HG02623 (cell line): ENCODE results near the gene PIAS2.
"Not testable (repeated sequence)": the region's sequence is repeated elsewhere in the genome, so short reads cannot be mapped to it uniquely, and the experiment has no call there.

ENCODE experiments used
- ATAC-seq: cut with Tn5 transposase; IDR thresholded peaks from one replicate; pipeline ENCODE4 v1.9.1; 2021; ENCODE audit warnings: moderate library complexity; ENCODE audit not compliant: unreplicated experiment

The PIAS2 gene

DNA sequence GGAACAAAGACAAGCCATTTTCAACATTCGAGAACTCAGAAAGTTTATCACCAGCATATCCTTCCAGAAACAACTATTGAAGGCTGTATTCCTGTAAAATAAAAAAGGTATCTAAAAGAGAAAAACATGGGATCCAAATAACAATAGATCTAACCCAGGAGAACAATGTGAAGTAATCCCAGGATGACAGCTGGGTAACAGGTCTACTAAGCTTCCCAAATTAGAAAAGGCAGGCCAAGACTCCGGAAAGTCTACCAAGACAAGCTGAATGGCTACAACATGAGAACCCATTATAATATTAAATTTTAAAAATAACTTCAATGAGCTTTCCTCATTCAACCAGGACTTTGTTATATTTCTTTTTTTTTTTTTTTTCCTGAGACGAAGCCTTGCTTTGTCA, 6.5 kb downstream of the PIAS2 start:
- ATAC-seq = no peak

DNA sequence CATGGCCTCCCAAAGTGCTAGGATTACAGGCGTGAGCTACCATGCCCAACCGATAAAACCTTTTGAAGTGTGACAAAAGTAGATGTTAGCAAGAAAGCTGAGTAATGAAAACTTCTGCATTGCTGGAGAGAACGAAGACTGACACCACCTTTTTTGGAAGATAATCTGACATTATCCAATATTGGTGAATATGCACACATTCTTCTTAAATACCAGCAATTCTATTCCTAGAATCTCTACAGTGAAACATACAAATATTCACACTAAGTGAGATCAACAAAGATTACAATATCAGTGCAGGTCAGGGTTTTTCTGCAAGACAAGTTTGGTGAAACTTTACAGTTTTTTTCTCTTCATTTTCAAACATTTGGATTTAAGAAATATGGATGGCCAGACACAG, 7.8 kb downstream of the PIAS2 start:
- ATAC-seq = no peak

DNA sequence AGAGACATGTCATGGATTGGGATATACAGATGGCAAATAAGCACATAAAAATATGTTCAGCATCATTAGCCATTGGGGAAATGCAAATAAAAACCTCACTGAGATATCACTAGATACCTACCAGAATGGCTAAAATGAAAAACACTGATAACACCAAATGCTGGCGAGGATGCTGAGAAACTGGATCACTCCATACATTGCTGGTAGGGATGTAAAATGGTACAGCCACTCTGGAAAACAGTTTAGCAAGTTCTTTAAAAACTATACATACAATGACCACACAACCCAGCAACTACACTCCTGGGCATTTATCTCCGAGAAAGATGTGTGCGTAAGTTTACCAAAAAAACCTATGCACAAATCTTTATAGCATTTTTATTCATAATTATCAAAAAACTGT, 13.9 kb downstream of the PIAS2 start:
- no peak for ATAC-seq

DNA sequence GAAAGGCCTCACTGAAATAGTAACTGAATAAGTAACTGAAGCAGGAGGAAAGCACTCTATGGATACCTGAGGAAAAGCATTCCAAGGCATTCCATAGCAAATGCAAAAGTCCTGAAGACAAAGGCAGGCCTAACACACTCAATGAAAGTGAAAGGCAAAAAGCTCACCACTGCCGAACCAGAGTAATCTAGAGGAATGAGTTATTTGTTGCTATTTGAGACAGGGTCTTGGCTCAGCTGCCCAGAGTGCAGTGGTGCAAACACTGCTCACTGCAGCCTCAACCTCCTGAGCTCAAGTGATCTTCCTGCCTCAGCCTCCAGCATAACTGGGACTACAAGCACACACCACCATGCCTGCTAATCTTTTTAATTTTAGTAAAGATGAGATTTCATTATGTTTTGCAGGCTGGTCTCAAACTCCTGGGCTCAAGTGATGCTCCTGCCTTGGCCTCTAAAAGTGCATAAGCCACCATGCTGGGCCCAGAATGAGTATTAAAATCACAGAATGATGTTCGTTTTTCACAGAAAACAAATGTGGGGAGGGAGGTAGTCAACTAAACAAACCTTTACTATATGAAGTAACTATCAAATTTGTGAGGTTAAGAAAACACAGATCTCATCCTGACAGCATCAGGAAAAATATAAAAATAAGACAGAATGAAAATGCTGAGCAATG, 17.9 kb downstream of the PIAS2 start:
- ATAC-seq = no peak

DNA sequence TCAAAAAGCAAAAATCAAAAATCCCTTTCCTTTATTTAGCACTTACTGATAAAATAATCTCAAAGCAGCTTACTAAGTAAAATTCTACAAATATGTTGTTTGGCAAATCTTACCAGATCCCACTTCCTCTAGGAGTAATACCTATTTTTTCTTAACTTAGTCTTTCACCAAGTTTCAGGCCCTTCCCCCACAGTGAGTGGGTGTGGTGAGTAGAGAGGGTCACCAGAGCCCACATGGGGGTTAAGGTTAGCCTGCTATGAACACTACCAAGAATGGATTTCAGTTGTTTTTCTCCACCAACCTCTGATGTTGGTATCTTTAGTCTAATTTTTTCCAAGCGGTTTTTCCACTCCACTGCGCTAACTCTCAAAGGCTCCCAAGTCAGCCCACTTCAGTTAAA, 23.2 kb downstream of the PIAS2 start:
- ATAC-seq = no peak

DNA sequence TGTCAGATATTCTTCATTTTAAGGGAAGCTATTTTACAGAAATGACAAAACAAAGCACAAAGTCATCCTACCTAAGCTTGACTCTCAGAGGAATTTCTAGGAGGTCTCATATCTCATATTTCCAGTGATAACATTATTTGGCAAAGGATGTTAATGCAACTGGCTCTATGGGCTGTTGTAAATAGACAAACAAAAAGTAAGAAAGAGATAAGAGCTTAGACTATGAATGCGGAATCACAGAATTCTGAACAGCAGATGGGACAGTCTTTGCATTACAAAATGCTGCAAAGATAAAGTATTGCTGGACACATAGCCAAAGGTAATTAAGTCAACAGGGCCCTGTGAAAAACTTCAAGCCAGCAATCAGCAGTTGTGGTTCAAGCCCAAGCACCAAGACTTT, 23.9 kb downstream of the PIAS2 start:
- ATAC-seq = no peak

DNA sequence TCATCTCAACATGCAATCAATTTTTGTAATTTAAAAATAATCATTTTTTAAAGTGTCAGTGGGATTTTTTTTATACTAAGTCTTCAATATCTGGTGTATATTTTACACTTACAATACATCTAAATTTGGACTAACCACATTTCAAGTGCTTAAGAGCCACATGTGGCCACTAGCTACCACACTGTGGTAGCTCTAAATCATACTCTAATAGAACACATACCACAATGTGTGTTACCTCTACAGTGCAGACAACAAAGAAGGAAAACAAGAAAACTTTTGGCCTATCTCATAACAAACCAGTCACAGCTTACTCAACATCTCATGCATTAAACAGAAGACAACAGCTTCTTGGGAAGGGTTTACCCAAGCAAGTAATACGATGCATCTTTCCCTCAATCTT, 24.5 kb downstream of the PIAS2 start:
- peak; percentile 53 for ATAC-seq

DNA sequence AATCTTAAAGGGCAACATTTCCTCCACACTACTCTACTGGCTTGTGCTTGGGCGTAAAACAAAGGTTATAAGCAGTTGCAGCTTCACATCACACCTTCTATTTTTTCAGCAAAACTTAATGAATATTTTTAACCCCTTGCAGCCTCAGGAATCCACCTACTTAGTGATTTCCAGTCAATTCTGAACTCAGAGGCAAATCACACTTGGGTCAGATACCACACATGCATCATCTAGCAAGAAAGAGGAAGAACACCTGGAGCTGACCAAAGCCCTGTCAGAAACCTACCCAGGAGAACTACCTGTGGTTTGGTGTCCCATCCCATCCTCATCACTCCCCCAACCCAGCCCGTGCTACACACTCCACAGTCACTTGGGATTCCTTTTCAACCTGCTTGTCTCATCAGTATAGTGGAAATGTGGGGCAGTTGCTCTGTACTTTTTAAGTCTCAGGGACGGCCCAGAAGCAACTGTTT, 25.5 kb downstream of the PIAS2 start:
- peak; percentile 64 for ATAC-seq

DNA sequence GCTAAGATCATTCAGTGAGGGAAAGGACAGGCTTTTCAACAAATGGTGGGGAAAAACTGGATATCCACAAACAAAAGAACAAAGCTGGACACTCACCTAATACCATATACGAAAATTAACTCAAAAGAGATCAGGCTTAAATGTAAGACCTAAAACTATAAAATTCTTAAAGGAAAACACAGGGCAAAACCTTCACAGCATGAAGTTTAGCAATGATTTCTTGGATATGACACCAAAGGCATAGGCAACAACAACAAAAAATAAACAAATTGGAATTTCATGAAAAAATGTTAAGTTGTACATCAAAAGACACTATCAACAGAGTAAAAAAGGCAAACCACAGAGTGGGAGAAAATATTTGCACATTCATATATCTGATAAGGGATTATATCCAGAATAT, 28.3 kb downstream of the PIAS2 start:
- ATAC-seq = no peak

DNA sequence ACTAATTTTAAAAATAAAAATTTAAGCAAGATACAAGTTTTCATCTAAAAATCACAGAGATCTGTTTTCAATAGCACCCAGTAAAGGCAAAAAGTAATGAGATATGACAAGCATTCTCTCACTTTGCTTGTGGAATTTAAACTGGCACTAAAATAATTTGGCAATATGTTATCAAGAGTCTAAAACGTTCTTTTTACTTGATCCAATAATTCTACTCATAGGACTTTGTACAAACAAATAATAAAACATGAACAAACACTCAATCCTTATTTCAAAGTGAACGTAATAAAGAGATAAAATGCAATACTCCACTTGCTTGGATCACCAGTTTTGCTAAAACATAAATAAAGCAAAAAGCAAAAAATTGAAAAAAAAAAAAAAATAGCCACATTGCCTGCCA, 30.4 kb downstream of the PIAS2 start:
- no peak for ATAC-seq

DNA sequence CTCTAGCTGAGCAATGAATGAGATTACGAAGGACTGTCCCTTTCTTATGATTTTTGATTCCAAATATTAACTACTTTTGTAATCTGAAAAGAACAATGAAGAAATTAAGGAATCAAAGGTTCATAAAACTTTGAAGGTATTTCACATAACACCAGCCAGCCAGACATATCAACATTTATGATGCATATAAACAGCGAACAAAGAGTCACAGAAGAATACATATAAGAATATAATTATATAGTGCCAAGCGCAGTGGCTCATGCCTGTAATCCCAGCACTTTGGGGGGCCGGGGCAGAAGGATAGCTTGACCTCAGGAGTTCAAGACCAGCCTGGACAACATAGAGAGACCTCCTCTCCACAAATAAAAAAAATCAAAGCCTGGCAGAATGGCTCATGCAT, 34.1 kb downstream of the PIAS2 start:
- ATAC-seq = no peak

DNA sequence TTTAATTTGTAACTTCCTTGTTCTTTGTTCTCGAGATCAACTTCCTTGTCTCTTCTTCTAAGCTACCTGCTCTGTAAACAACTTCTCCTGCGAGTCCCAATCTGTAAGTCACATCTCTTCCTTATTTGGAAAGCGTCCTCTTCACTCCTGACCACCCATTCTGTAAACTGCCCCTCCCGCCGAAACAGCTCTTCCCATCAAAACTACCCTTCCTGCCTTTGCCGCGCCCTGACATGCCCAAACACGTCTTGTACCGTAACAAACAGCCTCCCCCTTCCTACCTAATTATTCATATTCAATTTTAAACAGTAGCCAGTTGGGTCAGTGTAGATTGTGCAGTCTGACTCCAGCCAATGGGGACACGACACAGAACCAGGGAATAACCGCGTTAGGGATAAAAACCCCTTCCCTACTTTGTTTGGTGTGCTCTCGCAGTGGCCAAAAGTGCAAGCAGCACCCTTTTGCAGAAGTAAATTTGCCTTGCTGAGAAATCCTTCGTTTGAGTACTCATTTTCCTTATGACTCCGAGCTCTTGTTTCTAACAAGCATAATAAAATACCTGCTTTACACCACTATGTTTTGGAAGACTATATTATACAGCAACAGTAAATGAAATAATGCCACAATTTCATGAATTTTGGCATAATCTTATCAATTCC, 39.8 kb downstream of the PIAS2 start:
- ATAC-seq = no peak

DNA sequence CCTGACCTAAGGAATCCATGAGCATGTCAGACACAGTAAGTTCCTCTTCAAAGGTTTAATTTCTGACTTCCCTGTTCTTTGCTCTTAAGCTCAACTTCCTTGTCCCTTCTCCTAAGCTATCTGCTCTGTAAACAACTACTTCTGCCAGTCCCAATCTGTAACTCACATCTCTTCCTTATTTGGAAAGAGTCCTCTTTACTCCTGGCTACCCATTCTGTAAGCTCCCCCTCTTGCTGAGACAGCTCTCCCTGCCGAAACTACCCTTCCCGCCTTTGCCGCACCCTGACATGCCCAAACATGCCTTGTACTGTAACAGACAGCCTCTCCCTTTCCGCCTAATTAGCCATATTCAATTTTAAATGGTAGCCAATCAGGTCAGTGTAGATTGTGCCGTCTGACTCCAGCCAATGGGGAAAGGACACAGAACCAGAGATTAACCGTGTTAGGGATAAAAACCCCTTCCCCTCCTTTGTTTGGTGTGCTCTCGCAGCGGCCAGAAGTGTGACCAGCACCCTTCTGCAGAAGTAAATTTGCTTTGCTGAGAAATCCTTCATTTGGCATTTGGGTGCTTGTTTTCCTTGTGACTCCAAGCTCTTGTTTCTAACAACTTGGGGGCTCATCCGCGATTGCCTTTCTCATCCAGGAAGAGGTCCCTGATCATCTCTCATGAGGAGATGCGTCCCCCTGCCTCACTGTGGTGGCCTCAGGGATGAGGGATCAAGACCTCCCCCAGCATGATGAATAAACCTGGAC, 49.0 kb downstream of the PIAS2 start:
- no peak for ATAC-seq

DNA sequence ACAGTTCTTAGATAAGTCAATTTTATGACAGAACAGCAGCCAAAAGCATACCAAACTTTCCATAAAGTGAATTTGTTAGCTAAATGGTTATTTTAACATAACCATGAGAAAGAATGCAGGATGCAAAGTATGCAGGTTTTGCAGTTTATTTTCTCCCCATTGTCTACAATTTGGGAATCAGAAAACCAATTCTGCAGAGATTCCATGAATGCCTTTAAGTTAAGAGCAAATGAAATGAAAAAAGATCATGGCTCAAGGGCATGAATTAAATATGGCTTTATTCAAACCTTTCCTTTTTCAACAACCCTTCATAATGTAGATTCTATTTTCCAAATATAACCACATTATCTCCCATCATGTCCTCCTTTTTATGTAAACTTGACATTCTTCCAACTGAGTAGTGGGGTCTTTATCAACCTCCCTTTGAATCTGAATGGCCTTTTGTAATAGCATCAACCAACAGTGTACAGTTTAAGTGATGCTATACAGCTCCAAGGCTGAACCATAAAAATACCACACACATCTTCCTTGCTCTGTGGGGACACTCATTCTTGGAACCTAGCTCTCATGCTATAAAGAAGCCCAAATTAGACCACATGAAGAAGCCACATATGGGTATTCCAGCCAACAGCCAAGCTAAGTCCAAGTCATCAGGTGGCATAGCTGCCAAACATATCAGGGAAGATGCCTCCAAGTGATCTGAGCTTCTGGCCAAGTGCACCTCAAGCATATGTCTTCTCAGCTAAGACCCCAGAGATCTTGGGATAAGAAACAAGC, 49.8 kb downstream of the PIAS2 start:
- ATAC-seq = no peak

DNA sequence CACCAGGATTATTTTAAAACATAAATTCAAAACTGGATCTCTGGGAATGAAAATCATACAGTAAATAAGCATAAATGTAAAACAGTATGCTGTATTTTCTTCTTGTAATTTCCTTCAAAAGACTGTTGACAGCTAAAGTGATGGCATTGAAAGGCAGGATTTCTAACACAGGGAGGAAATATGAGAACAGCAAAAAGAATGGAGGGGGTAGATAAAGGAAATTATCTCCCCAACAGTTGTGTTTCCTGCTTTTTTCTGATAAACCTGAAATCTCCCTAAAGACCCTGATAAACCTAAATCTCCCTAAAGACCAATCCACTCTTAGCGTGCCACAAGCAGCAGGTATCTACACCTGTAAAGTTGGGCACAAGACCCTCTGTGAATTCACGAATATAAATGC, 50.8 kb downstream of the PIAS2 start:
- ATAC-seq = no peak

DNA sequence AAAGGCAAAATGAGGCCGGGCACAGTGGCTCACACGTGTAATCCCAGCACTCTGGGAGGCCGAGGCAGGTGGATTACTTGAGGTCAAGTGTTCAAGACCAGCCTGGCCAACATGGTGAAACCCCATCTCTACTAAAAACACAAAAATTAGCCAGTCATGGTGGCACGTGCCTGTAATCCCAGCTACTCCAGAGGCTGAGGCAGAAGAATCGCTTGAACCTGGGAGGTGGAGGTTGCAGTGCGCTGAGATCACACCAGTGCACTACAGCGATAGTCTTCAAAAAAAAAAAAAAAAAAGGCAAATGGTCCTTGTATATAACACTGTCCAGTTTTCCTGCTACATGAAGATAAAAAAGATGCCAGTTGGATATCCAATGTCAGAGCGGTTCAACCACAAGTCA, 52.1 kb downstream of the PIAS2 start:
- not testable (repeated sequence) for ATAC-seq

DNA sequence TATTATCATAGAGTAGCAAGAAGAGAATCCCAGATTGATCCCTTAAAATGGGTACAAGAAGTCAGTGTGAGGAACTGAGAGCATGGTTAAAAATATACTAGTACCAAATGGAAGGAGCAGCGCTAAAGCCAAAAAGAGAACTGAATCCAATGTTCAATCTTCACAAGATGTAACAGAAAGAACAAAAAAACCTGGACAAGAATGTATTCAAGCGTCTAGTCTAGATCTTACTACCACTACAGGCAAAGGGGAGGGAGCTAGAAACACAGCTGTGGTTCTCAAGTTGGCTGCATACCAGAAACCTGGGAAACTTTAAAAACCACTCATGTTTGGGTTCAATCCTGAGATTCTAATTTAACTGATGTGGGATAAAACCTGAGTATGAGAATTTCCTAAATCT, 57.5 kb downstream of the PIAS2 start:
- ATAC-seq = peak; percentile 77

DNA sequence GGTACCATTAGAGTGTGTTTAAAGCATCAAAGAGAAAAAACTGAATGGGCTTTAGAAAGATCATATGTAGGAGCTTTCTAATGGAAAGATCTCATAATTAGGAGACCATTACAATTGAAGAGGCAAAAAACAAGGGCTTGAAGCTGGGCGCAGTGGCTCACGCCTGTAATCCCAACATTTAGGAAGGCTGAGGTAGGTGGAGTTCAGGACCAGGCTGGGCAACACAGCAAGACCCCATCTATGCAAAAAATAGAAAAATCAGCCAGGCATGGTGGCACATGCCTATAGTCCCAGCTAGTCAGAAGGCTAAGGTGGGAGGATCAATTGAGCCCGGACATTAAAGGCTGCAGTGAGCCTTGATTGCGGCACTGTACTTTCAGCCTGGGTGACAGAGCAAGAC, 59.0 kb downstream of the PIAS2 start:
- no peak for ATAC-seq

DNA sequence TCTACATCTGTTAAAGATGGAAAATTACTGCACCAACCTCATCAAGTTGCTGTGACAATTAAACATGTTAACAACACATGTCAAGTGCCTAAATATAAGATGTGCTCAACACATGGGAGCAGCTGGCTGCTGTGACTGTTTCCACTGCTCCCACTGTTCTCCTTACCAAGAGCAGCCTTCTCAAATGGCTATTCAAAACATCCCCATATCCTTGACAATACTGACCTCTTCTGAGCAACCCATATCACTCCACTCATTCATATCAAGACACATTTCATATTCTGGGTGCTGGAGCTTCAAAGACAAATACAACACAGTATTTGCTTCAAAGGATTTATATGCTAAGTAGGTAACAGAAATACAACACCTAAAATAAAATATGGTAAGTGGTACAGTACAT, 60.3 kb downstream of the PIAS2 start:
- no peak for ATAC-seq

DNA sequence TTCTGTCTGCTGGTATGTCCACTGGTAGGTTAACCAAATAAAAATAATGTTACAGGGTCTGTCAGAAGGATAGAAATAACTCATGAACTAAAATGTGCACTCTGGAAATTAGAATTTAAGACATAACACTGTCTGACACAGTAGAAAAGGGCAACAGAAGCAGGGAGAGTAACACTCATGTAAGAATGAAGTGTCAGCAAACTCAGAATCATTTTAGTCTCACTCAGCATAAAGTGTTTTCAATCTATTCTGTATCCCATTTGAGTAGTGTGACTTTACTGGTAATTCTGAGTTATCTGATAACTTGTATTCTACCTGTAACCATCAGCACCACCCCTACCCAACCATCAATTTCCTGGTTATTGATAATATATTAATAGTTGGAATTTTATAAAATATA, 68.3 kb downstream of the PIAS2 start:
- ATAC-seq = no peak

DNA sequence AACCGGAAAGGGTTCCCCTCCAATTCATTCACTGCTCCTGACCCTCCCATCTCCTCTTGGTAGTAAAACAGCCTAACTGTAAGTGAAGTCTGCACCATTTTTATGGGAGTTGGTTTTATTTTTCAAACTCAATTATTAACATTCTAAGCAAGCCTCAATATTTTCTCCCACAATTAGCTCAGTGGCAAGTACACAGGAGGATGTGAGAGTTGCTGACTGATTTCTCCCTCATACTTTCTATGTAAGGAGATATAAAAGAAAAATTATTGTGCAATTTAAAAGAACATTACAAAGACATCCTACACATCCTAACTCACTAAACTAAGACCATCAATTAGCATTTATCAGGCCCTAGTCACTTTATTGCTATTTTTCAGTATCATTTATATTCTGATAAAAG, 73.9 kb downstream of the PIAS2 start:
- no peak for ATAC-seq
